Right kidney (tissue), 9 donors: Measurements from ENCODE around the gene SNRPN.
"Not testable (repeated sequence)": the region's sequence is repeated elsewhere in the genome, so short reads cannot be mapped to it uniquely, and the experiment has no call there.

Experiments used
- DNase-seq: peaks from one replicate; pipeline ENCODE4 v3.0.0-alpha.2; 2016
- long read RNA-seq, 8 donors: transcript quantifications; one replicate each; lab custom pipeline, GENCODE V29; 2026

Gene SNRPN
- long read RNA-seq, donor 1, transcript SNRPN-202 (10 exons, 1,528 nt), result major isoform, 98 of 163 reads
- long read RNA-seq, donor 1, partial matches to known transcripts, result 65 of 163 reads
- long read RNA-seq, donor 1, other reads (novel, unspliced or antisense), result 0 of 163 reads
- long read RNA-seq, donor 2, transcript SNRPN-202 (10 exons, 1,528 nt), result major isoform, 53 of 130 reads
- long read RNA-seq, donor 2, partial matches to known transcripts, result 72 of 130 reads
- long read RNA-seq, donor 2, other reads (novel, unspliced or antisense), result 5 of 130 reads
- long read RNA-seq, donor 3, transcript SNRPN-202 (10 exons, 1,528 nt), result major isoform, 47 of 78 reads
- long read RNA-seq, donor 3, partial matches to known transcripts, result 30 of 78 reads
- long read RNA-seq, donor 3, other reads (novel, unspliced or antisense), result 0 of 78 reads
- long read RNA-seq, donor 4, transcript SNRPN-202 (10 exons, 1,528 nt), result major isoform, 59 of 122 reads
- long read RNA-seq, donor 4, partial matches to known transcripts, result 58 of 122 reads
- long read RNA-seq, donor 4, other reads (novel, unspliced or antisense), result 5 of 122 reads
- long read RNA-seq, donor 5, transcript SNRPN-202 (10 exons, 1,528 nt), result major isoform, 79 of 192 reads
- long read RNA-seq, donor 5, partial matches to known transcripts, result 104 of 192 reads
- long read RNA-seq, donor 5, other reads (novel, unspliced or antisense), result 5 of 192 reads
- long read RNA-seq, donor 6, transcript SNRPN-202 (10 exons, 1,528 nt), result major isoform, 58 of 150 reads
- long read RNA-seq, donor 6, partial matches to known transcripts, result 85 of 150 reads
- long read RNA-seq, donor 6, other reads (novel, unspliced or antisense), result 5 of 150 reads
- long read RNA-seq, donor 7, result 0 reads
- long read RNA-seq, donor 8, transcript SNRPN-202 (10 exons, 1,528 nt), result major isoform, 73 of 125 reads
- long read RNA-seq, donor 8, partial matches to known transcripts, result 47 of 125 reads
- long read RNA-seq, donor 8, other reads (novel, unspliced or antisense), result 5 of 125 reads

DNA sequence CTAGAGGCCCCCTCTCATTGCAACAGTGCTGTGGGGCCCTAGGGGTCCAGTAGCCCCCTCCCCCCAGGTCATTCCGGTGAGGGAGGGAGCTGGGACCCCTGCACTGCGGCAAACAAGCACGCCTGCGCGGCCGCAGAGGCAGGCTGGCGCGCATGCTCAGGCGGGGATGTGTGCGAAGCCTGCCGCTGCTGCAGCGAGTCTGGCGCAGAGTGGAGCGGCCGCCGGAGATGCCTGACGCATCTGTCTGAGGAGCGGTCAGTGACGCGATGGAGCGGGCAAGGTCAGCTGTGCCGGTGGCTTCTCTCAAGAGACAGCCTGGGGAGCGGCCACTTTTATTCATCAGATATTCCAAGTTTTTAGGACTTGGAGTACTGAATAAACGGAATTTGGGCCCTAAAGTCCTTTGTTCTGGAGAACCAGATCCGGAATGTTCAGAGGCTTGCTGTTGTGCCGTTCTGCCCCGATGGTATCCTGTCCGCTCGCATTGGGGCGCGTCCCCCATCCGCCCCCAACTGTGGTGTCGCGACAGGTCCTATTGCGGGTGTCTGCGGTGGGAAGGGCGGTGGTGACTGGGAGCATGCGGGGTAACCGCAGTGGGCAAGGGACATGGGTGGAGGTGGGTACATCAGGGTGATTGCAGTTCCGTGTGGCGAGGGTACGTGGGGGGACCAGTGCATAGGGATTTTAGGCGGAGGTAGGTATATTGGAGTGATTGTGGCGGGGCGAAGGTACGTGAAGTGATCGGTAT, at the start of gene SNRPN, which contains the start of gene SNURF:
TSS of gene SNRPN (plus strand) at position 205 of the 748 bp plus-strand sequence. CDS start 19,467 bp downstream, outside the sequence.
TSS of gene SNURF (plus strand) at position 205 of the 748 bp plus-strand sequence. CDS start at position 267, 62 bp downstream.
- peak; percentile 65 for DNase-seq

DNA sequence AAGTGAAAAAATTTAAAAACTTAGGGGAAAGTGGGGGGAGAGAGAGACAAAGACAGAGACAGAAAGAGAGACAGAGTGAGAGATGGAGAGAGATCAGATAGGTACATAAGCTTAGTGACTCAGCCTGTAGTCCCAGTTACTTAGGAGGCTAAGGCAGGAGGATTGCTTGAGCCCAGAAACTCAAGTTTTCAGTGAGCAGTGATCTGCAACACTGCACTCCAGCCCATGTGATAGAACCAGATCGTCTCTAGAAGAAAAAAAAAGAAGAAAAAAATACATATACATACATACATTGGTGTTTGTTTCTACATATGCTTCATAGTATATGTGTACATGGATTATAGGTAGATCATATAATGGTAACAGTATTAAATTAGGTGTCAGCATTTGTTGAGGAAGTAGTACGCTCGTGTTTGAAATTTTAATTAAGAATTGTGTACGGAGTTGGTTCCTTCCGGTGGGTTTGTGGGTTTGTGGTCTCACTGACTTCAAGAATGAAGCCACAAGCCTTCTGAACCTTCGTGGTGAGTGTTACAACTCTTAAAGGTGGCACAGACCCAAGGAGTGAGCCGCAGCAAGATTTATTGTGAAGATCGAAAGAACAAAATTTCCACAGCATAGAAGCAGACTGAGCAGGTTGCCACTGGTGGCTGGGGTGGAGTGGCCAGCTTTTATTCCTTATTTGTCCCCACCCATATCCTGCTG, 38.3 kb upstream of the SNRPN start:
- no peak for DNase-seq

DNA sequence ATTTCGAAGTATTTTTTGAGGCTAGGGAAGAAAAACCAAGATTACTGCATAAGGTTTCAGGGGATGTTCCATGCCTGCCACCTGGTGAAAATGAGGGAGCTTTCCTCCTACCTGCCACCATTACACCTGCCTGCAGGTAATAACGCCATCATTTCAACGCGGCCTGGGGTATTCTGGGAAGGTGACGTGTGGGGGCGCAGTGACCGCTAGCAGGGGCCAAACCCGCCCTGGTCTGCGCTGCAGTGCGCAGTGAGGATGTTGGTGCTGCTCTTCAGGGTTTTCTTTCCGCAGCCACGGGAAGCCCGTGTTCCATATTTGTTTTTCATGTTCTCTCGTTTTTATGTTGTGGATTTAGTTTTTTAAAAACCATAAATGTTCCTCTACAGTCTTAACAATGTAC, 37.4 kb upstream of the SNRPN start:
- no peak for DNase-seq

- no peak for DNase-seq
Observed at GRCh38 chr15:24919446-24919845, 35.3 kb upstream of the SNRPN start.

GRCh38 chr15:24922781-24923180, 32.0 kb upstream of the SNRPN start:
- DNase-seq, result not testable (repeated sequence)

GRCh38 chr15:24924153-24924552, 30.6 kb upstream of the SNRPN start:
- no peak for DNase-seq

DNA sequence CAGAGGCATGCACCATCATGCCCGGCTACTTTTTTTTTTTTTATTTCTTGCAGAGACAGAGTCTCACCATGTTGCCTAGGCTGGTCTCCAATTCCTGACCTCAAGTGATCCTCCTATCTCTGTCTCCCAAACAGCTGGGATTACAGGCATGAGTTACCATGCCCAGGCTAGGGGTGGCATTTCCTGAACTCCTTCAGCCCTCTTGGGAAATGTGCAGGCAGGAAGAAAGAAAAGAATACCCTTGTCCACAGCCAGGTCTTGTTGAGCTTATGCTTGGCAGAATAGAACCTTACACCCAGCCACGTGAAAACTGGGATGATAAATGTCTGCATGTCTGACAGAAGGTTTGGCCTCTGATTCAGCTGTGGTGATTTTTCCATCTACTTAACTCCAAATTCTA, 30.2 kb upstream of the SNRPN start:
- DNase-seq, result no peak

DNA sequence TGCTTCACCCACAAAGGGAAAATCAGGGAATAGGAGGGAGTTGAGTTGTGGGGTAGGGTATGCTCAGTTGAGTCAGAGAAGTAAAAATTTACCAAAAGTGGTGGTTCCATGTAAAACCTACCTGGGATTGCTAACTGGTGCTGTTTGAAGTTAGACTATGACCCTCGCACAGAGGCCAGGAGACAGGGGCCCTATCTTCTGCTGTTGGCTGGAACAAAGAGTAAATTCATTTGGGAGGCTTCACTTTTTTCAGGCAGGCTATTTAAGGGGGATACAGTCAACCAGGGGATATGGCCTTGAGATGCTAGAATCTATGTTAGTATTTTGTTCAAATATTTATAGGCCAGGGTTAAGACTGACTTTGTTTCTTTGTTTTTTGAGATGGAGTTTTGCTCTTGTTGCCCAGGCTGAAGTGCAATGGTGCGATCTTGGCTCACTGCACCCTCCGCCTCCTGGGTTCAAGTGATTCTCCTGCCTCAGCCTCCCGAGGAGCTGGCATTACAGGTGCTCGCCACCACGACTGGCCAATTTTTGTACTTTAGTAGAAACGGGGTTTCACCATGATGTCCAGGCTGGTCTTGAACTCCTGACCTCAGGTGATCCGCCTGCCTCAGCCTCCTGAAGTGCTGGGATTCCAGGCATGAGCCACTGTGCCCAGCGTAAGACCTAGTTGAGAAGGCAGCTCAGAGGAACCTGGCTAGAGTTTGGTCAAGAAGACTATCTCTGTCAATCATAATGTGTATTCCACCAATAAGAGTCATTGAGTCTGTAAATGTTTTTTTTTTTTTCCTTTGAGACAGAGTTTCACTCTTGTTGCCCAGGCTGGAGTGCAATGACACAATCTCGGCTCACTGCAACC, 22.7 kb upstream of the SNRPN start:
- DNase-seq, result not testable (repeated sequence)

- DNase-seq, result no peak
Observed at GRCh38 chr15:24933716-24934115, 21.1 kb upstream of the SNRPN start.

- not testable (repeated sequence) for DNase-seq
Observed at GRCh38 chr15:24938224-24938623, 16.6 kb upstream of the SNRPN start.

- no peak for DNase-seq
Observed at GRCh38 chr15:24940236-24940635, 14.6 kb upstream of the SNRPN start.

- DNase-seq, result no peak
Observed at GRCh38 chr15:24943361-24943760, 11.4 kb upstream of the SNRPN start.

- DNase-seq, result no peak
Observed at GRCh38 chr15:24944954-24945353, 9.8 kb upstream of the SNRPN start.

GRCh38 chr15:24945711-24946110, 9.1 kb upstream of the SNRPN start:
- DNase-seq, result no peak

GRCh38 chr15:24948495-24948894, 6.3 kb upstream of the SNRPN start:
- DNase-seq, result no peak

DNA sequence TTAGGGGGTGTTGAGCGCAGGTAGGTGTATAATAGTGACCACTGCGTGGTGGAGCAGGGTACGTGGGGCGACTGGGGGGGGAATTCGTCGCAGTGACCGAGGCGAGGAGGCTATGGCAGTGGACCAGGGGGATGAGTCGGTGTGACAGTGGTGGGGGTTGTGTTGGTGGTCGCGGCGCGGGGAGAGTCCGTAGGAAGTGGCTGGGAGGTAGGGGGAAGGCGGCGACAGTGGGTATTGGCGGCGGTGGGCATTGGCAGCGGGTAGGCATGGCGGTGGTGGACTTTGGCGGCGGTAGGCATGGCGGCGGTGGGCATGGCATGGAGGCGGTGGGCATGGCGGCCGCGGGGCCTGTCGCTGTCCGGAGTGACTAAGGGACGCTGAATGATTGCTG, 739 bp downstream of the SNRPN start:
- DNase-seq, result no peak

- peak; percentile 76 for DNase-seq
Observed at GRCh38 chr15:24956111-24956838, 1.5 kb downstream of the SNRPN start.

DNA sequence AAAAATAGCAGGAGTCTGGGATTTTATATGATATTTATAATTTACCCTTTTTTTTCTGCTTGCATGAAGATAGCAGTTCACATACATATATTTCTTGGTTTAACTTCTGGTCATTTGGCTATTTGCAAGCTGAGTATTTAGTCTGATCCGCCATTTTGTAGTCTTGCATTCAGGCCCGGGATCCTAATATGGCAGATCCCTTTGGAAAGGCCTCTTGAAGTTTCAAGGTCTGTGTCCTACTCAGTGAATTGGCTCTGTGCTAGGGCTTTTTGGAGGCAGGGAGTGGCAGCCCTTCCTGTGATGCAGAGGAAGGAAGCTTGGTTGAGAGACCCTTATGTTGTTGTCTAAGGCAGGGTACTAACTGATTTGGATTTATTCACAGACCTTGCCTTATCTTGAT, 2.9 kb downstream of the SNRPN start:
- DNase-seq, result no peak

GRCh38 chr15:24961967-24962366, 7.2 kb downstream of the SNRPN start:
- no peak for DNase-seq

GRCh38 chr15:24962880-24963279, 8.1 kb downstream of the SNRPN start:
- DNase-seq, result no peak
